Measurements from ENCODE around the gene NUDT3. TPM values are rescaled to one million over a fixed set of nuclear protein-coding genes. Genes with fewer than 3 reads are reported as not detected.
A peak's percentile ranks its signal among the peaks of the same experiment; 100 is the strongest.

NUDT3 gene
- total and polyA plus RNA-seq, 9 of the 15 experiments (the other 6 are each of a cell fraction or from before 2014, with no cell fraction given): 5.4 to 81.2 (median 56.4) TPM

- peak overlapping the region; percentile 49 to 90; a peak in 2 of 4 replicates for H3K9ac ChIP-seq (ENCODE audit: insufficient read depth in 1 of 2, low read depth in 2 of 2, low read length in 2 of 2)
- H3K9me3 ChIP-seq (replicated peaks; ENCODE audit: control insufficient read depth, insufficient read depth, low read depth, low read length): no peaks in the 10 kb centered on the region
- no peak overlapping the region for H3K4me3 ChIP-seq
- peaks cover 5% of the 10 kb centered on the region for H3K9me1 ChIP-seq (ENCODE audit: control insufficient read depth, insufficient read depth, low read length)
- H3K4me1 ChIP-seq (replicated peaks in 1 of 2; ENCODE audit: control insufficient read depth in 2 of 2, insufficient read depth in 2 of 2, low read length in 2 of 2): peaks cover 74 to 81% of the 10 kb centered on the region in 2 experiments
- peak overlapping the region; percentile 76 for H3K27ac ChIP-seq (ENCODE audit: extremely low read depth, low read depth, low read length)
- no peak overlapping the region for H2AFZ ChIP-seq (ENCODE audit: low read depth, low read length)
- no peak for ATAC-seq
- FAIRE-seq: no peak
- ChIA-PET CTCF (ENCODE audit: low intra/inter-chr PET ratio) (interaction anchor here (0.7 kb wide), 1 partner anchor 496 kb away, joined by 3 read pairs; no protein-coding TSS in a partner anchor), POLR2A (interaction anchor here (0.5 to 1.9 kb wide), 6 partner anchors 14 to 1360 kb away, joined by 3 to 10 read pairs (median 8); no protein-coding TSS in a partner anchor)
- no peaks in the 10 kb centered on the region for H3K27me3 ChIP-seq (ENCODE audit: control insufficient read depth in 2 of 2, insufficient read depth in 2 of 2, low read length in 2 of 2)
- BruUV-seq (replicated peaks): no TSS peak
- peak overlapping the region; percentile 20 for H3K4me2 ChIP-seq (ENCODE audit: insufficient read depth, low read length)
- WGBS (ENCODE audit: insufficient coverage, low coverage, missing lambda C conversion rate): 35% methylated on average over 5 of the region's 5 CpGs
- H3K36me3 ChIP-seq (ENCODE audit: control insufficient read depth, insufficient read depth, low read length): peaks cover 88% of the 10 kb centered on the region
- H3K79me2 ChIP-seq (ENCODE audit: control insufficient read depth, insufficient read depth, low read length): peaks cover 71% of the 10 kb centered on the region
- intact Hi-C loops (cut with micrococcal nuclease) (loop anchor here (5.0 kb wide), 1 partner anchor 186 kb away; no protein-coding TSS in a partner anchor), in situ Hi-C loops (cut with MboI) (no loop called here)
- peaks cover 62% of the 10 kb centered on the region for H4K20me1 ChIP-seq (replicated peaks; ENCODE audit: control insufficient read depth, insufficient read depth, low read length)
- peak in 2 of 4 experiments; percentile 8 to 38 for DNase-seq (ENCODE audit: extremely low read depth in 1 of 4, low spot score in 3 of 4)
- TF ChIP-seq FOXJ3 (CRISPR knock-in tag; IDR thresholded peaks at IDR 0.05) (no peak), KAT7 (CRISPR knock-in tag; IDR thresholded peaks at IDR 0.05; ENCODE audit: borderline replicate concordance) (0 out of 2 replicates have a peak, but pooled peaks have one; percentile 33), ATF3 (IDR thresholded peaks at IDR 0.05) (peak; percentile 77), ATF3 (CRISPR knock-in tag; conservative IDR thresholded peaks at IDR 0.05) (0 out of 2 replicates have a peak, but pooled peaks have one; percentile 29), EZH2 (IDR thresholded peaks at IDR 0.05; ENCODE audit: borderline replicate concordance, low read depth, low read length) (no peak), ZNF41 (CRISPR knock-in tag; conservative IDR thresholded peaks at IDR 0.05) (no peak), CREB5 (CRISPR knock-in tag; IDR thresholded peaks at IDR 0.05) (no peak), PBX2 (CRISPR knock-in tag; IDR thresholded peaks at IDR 0.05; ENCODE audit: low read depth) (no peak), PBX2 (tag; conservative IDR thresholded peaks at IDR 0.05; ENCODE audit: low read depth) (no peak), NFE2 (IDR thresholded peaks at IDR 0.05; ENCODE audit: low read depth) (no peak; the same call in 1 of the 2 replicates), JUND (IDR thresholded peaks at IDR 0.05; ENCODE audit: borderline replicate concordance, low read depth, low read length) (peak; percentile 53), JUND (tag; IDR thresholded peaks at IDR 0.05; ENCODE audit: borderline replicate concordance, low read depth, low read length) (0 out of 3 replicates have a peak, but pooled peaks have one; percentile 27), EGR1 (conservative IDR thresholded peaks at IDR 0.05) (peak; percentile 97), FOXJ2 (tag; IDR thresholded peaks at IDR 0.05) (no peak)
Observed at GRCh38 chr6:34243131-34243771, 149.2 kb downstream of the NUDT3 start.
